Astrocyte (in vitro differentiated cells and primary cell): Measurements from ENCODE around the gene MYBPC1. TPM values are rescaled to one million over a fixed set of nuclear protein-coding genes. Genes with fewer than 3 reads are reported as not detected.
"Not testable (repeated sequence)": the region's sequence is repeated elsewhere in the genome, so short reads cannot be mapped to it uniquely, and the experiment has no call there.

ENCODE experiments used
- DNase-seq: peaks from one replicate; pipeline ENCODE4 v3.0.0-alpha.2; 2010; ENCODE audit warnings: low read depth
- FAIRE-seq: peaks from 2 replicates; lab custom pipeline; 2011; peaks lifted over from hg19 to GRCh38; lab: Jason Lieb, UNC
- H2AFZ ChIP-seq: 2 replicates; pipeline ENCODE4 v1.6.0; 2012; ENCODE audit warnings: low read depth, low read length, inconsistent platforms
- H3K27ac ChIP-seq: 2 replicates; pipeline ENCODE4 v1.5.1; 2011; ENCODE audit warnings: low read depth, low read length, inconsistent platforms
- H3K27me3 ChIP-seq: 2 replicates; pipeline ENCODE4 v1.6.0; 2011; ENCODE audit warnings: low read length, inconsistent platforms; ENCODE audit not compliant: insufficient read depth
- H3K36me3 ChIP-seq: 2 replicates; pipeline ENCODE4 v1.5.1; 2011; ENCODE audit warnings: low read length, inconsistent platforms; ENCODE audit not compliant: insufficient read depth
- H3K4me1 ChIP-seq: 2 replicates; pipeline ENCODE4 v1.5.1; 2011; ENCODE audit warnings: low read length, inconsistent platforms; ENCODE audit not compliant: insufficient read depth
- H3K4me2 ChIP-seq: 2 replicates; pipeline ENCODE4 v1.6.0; 2012; ENCODE audit warnings: low read length, inconsistent platforms
- H3K4me3 ChIP-seq: 2 replicates; pipeline ENCODE4 v1.5.1; 2011; ENCODE audit warnings: low read depth, mild to moderate bottlenecking, low read length, inconsistent platforms; ENCODE audit not compliant: insufficient read depth
- H3K79me2 ChIP-seq: 2 replicates; pipeline ENCODE4 v1.6.0; 2012; ENCODE audit warnings: mild to moderate bottlenecking, low read length, inconsistent platforms; ENCODE audit not compliant: insufficient read depth
- H3K9ac ChIP-seq: 2 replicates; pipeline ENCODE4 v1.6.0; 2012; ENCODE audit warnings: mild to moderate bottlenecking, low read length, inconsistent platforms
- H3K9me3 ChIP-seq: 2 replicates; pipeline ENCODE4 v1.5.1; 2012; ENCODE audit warnings: low read depth, mild to moderate bottlenecking, low read length, inconsistent platforms; ENCODE audit not compliant: insufficient read depth
- H4K20me1 ChIP-seq: 2 replicates; pipeline ENCODE4 v1.6.0; 2012; ENCODE audit warnings: low read length, inconsistent platforms; ENCODE audit not compliant: insufficient read depth
- H3K27ac Mint-ChIP-seq: one replicate; pipeline ENCODE4 v1.8.0; 2021; ENCODE audit warnings: mild to moderate bottlenecking, mixed read lengths; ENCODE audit not compliant: unreplicated experiment
- H3K27me3 Mint-ChIP-seq: one replicate; pipeline ENCODE4 v1.8.0; 2021; ENCODE audit warnings: low read depth, mixed read lengths; ENCODE audit not compliant: unreplicated experiment
- H3K36me3 Mint-ChIP-seq: one replicate; pipeline ENCODE4 v1.8.0; 2021; ENCODE audit warnings: low read depth, mixed read lengths; ENCODE audit not compliant: unreplicated experiment
- H3K4me1 Mint-ChIP-seq: one replicate; pipeline ENCODE4 v1.8.0; 2021; ENCODE audit warnings: low read depth, mixed read lengths; ENCODE audit not compliant: unreplicated experiment
- H3K4me3 Mint-ChIP-seq: one replicate; pipeline ENCODE4 v1.8.0; 2021; ENCODE audit warnings: mild to moderate bottlenecking, moderate library complexity, mixed read lengths; ENCODE audit not compliant: unreplicated experiment
- H3K9me3 Mint-ChIP-seq: one replicate; pipeline ENCODE4 v1.8.0; 2021; ENCODE audit warnings: mild to moderate bottlenecking, mixed read lengths; ENCODE audit not compliant: unreplicated experiment
- EZH2 ChIP-seq: IDR thresholded peaks from 2 replicates; pipeline ENCODE4 v1.6.1; 2012; ENCODE audit warnings: mild to moderate bottlenecking, low read length, inconsistent platforms; ENCODE audit not compliant: insufficient read depth
- total RNA-seq: library from RNA; stranded (reverse); gene quantifications from 2 replicates; pipeline ENCODE4 v1.2.1, GENCODE V29; 2021
- TF ChIP-seq, protein P1 (sequence below): IDR thresholded peaks from 2 replicates; pipeline ENCODE4 v1.5.1; 2011; ENCODE audit warnings: low read depth, mild to moderate bottlenecking, inconsistent platforms, low read length, moderate library complexity; ENCODE audit not compliant: insufficient read depth

The MYBPC1 gene
- total RNA-seq, 1 donor from 2014 or later, result not detected

DNA sequence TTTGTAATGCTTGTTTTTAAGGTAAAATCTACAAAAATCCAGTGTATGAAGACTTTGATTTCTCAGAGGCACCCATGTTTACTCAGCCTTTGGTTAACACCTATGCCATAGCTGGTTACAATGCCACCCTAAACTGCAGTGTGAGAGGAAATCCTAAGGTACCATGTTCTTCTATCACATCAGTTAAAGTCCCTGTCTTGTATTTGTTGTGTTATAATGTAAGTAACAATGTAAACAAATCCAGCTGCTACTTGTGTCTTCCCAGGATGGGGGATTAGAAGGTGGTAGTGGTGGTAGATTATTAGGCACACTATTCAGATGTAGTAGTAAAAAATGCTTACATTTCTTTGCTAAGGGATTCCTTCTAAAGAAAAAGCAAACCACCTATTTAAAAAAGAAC lies 83.3 kb downstream of the MYBPC1 start:
- Histone ChIP-seq H3K9me3 (no peaks in the 10 kb centered on the region), H3K9ac (no peak overlapping the region), H3K4me1 (no peaks in the 10 kb centered on the region), H3K4me2 (no peak overlapping the region), H4K20me1 (no peaks in the 10 kb centered on the region), H3K36me3 (no peaks in the 10 kb centered on the region), H3K79me2 (no peaks in the 10 kb centered on the region), H3K4me3 (no peak overlapping the region), H2AFZ (no peak overlapping the region), H3K27ac (no peak overlapping the region), H3K27me3 (no peaks in the 10 kb centered on the region)
- H3K4me3 Mint-ChIP-seq, result no peak overlapping the region
- H3K27ac Mint-ChIP-seq, result no peak overlapping the region
- no peaks in the 10 kb centered on the region for H3K4me1 Mint-ChIP-seq
- TF ChIP-seq, protein P1, sequence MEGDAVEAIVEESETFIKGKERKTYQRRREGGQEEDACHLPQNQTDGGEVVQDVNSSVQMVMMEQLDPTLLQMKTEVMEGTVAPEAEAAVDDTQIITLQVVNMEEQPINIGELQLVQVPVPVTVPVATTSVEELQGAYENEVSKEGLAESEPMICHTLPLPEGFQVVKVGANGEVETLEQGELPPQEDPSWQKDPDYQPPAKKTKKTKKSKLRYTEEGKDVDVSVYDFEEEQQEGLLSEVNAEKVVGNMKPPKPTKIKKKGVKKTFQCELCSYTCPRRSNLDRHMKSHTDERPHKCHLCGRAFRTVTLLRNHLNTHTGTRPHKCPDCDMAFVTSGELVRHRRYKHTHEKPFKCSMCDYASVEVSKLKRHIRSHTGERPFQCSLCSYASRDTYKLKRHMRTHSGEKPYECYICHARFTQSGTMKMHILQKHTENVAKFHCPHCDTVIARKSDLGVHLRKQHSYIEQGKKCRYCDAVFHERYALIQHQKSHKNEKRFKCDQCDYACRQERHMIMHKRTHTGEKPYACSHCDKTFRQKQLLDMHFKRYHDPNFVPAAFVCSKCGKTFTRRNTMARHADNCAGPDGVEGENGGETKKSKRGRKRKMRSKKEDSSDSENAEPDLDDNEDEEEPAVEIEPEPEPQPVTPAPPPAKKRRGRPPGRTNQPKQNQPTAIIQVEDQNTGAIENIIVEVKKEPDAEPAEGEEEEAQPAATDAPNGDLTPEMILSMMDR, result no peak
- no peak for TF ChIP-seq EZH2
- no peaks in the 10 kb centered on the region for H3K9me3 Mint-ChIP-seq
- DNase-seq (no peak), FAIRE-seq (no peak)
- peaks cover 5% of the 10 kb centered on the region for H3K27me3 Mint-ChIP-seq
- no peaks in the 10 kb centered on the region for H3K36me3 Mint-ChIP-seq

DNA sequence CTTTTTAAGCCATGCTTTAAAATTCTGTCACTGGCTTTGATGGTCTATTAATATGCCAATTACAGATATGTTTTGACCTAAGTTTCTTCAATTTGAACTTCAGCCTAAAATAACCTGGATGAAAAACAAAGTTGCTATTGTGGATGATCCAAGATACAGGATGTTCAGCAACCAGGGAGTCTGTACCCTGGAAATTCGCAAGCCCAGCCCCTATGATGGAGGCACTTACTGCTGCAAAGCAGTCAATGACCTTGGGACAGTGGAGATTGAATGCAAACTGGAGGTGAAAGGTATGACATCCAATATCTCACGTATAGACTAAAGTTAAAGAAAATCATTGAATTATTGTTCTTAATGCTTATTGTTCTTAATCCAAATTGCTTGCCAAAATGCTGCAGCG lies 85.5 kb downstream of the MYBPC1 start:
- H3K9ac ChIP-seq, result no peak overlapping the region
- no peaks in the 10 kb centered on the region for H4K20me1 ChIP-seq
- DNase-seq, result no peak
- H3K27me3 ChIP-seq, result no peaks in the 10 kb centered on the region
- Mint-ChIP-seq H3K4me3 (no peak overlapping the region), H3K9me3 (no peaks in the 10 kb centered on the region), H3K27ac (no peak overlapping the region), H3K27me3 (peaks cover 1% of the 10 kb centered on the region), H3K36me3 (no peaks in the 10 kb centered on the region), H3K4me1 (peaks cover 3% of the 10 kb centered on the region)
- no peak overlapping the region for H3K4me3 ChIP-seq
- H2AFZ ChIP-seq, result no peak overlapping the region
- no peaks in the 10 kb centered on the region for H3K79me2 ChIP-seq
- H3K27ac ChIP-seq, result no peak overlapping the region
- H3K9me3 ChIP-seq, result no peaks in the 10 kb centered on the region
- FAIRE-seq, result no peak
- no peaks in the 10 kb centered on the region for H3K36me3 ChIP-seq
- H3K4me1 ChIP-seq, result no peaks in the 10 kb centered on the region
- TF ChIP-seq, protein P1, result no peak
- no peak for TF ChIP-seq EZH2
- no peak overlapping the region for H3K4me2 ChIP-seq

DNA sequence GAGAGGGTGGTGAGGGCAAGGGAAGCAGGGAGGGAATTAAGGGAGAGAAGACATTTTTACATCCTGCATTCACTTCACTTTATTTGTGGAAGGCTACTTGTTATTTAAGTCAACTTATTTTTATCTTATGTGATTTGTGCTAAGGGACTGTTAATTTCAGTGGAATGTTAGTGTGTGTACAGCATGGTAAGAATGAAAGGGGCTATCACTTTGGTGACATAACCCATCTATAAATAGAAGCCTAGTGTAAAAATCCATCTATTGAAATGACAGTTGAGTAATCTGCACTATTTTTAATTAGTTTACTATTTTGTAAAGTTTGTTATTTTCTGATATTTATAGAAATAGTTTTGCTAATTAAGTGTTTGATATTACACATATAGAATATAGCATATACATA lies 85.9 kb downstream of the MYBPC1 start:
- H3K27ac Mint-ChIP-seq, result no peak overlapping the region
- no peak for FAIRE-seq

DNA sequence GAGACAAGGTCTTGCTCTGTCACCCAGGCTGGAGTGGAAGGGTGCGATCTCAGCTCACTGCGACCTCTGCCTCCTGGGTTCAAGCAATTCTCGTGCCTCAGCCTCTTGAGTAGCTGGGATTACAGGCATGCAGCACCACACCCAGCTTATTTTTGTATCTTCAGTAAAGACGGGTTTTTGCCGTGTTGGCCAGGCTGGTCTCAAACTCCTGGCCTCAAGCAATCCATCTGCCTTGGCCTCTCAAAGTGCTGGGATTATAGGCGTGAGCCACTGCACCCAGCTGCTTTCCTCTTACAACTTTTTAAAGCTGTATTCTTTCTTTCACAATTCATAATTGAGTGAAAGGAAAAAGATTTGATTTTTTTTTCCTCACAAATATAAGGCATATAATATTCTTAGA lies 86.9 kb downstream of the MYBPC1 start:
- not testable (repeated sequence) for H3K36me3 Mint-ChIP-seq, H3K4me1 ChIP-seq, H3K79me2 ChIP-seq, H3K4me3 Mint-ChIP-seq, FAIRE-seq, H3K27ac Mint-ChIP-seq, DNase-seq, H3K9ac ChIP-seq, H3K4me1 Mint-ChIP-seq, H3K27me3 ChIP-seq, H3K27ac ChIP-seq, H3K36me3 ChIP-seq, H4K20me1 ChIP-seq, H3K4me3 ChIP-seq, H3K4me2 ChIP-seq, H3K9me3 Mint-ChIP-seq, H3K9me3 ChIP-seq, H3K27me3 Mint-ChIP-seq, H2AFZ ChIP-seq

More for the DNA sequence above, 85.9 kb downstream of the MYBPC1 start:
- H3K9me3 ChIP-seq, result no peaks in the 10 kb centered on the region
- Mint-ChIP-seq H3K27me3 (no peaks in the 10 kb centered on the region), H3K36me3 (no peaks in the 10 kb centered on the region), H3K4me1 (peaks cover 3% of the 10 kb centered on the region), H3K4me3 (no peak overlapping the region), H3K9me3 (no peaks in the 10 kb centered on the region)
- no peak for DNase-seq
- H3K79me2 ChIP-seq, result no peaks in the 10 kb centered on the region
- H3K27me3 ChIP-seq, result no peaks in the 10 kb centered on the region
- no peak overlapping the region for H2AFZ ChIP-seq
- TF ChIP-seq, protein P1, result no peak
- TF ChIP-seq EZH2, result no peak
- H3K27ac ChIP-seq, result no peak overlapping the region
- no peaks in the 10 kb centered on the region for H3K36me3 ChIP-seq
- H4K20me1 ChIP-seq, result no peaks in the 10 kb centered on the region
- H3K4me3 ChIP-seq, result no peak overlapping the region
- no peaks in the 10 kb centered on the region for H3K4me1 ChIP-seq
- no peak overlapping the region for H3K4me2 ChIP-seq
- H3K9ac ChIP-seq, result no peak overlapping the region
